GM10847 (cell line): ENCODE results near the gene SLC6A6.
A peak's percentile ranks its signal among the peaks of the same experiment; 100 is the strongest.

Experiments used
- POLR2A ChIP-seq: IDR thresholded peaks from 2 replicates; pipeline ENCODE4 v1.6.1; 2011; ENCODE audit not compliant: insufficient read length; ENCODE audit errors: extremely low read depth

SLC6A6 gene

DNA sequence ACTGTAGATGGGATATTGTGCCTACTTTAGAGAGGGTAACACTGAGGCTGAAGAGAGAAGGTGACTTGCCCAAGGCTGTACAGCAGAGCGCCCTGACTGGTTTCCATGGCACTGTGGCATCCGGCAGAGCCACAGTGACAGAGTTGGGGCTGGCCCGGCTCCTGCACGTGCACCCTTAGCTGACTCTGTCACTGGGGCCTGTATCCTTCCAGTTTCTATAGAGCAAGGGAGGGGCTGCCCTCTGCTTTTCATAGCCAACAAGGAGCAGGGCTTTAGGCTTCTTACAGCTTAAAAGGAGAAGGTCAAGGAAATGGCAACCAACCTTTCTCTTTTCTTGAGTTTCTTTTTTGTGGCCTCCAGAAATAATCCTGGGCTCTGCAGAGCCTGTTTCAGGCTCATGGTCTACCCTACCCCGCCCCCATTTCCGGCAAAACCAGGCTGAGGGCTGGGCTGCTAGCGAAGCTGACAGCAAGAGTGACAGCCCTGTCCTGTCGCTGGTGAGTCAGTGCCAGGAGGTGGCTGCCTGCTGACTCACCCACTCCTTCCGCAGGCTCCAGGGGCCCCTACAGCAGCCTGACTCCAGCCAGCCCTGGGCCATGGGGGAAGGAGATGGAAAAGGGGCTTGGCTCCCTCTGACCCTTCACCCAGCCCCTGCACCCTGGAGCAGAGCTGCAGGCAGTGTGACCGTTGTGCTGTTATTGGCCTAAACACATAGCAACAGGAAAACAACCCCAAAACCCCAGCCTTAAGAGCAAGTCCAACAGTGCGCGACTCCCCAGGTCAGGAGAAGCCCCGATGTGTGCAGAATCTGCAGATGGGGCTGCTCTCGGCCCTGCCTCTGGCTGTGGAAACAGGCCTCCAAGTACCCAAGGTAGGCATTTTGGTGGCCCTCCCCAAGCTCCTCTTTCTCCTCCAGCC lies 29.8 kb downstream of the SLC6A6 start:
- peak; percentile 63 for TF ChIP-seq POLR2A

- TF ChIP-seq POLR2A, result no peak
These were observed 30.7 kb downstream of the SLC6A6 start for GRCh38 chr3:14433106-14433505.

- TF ChIP-seq POLR2A, result no peak
These were observed 31.7 kb downstream of the SLC6A6 start for GRCh38 chr3:14434126-14434497.

DNA sequence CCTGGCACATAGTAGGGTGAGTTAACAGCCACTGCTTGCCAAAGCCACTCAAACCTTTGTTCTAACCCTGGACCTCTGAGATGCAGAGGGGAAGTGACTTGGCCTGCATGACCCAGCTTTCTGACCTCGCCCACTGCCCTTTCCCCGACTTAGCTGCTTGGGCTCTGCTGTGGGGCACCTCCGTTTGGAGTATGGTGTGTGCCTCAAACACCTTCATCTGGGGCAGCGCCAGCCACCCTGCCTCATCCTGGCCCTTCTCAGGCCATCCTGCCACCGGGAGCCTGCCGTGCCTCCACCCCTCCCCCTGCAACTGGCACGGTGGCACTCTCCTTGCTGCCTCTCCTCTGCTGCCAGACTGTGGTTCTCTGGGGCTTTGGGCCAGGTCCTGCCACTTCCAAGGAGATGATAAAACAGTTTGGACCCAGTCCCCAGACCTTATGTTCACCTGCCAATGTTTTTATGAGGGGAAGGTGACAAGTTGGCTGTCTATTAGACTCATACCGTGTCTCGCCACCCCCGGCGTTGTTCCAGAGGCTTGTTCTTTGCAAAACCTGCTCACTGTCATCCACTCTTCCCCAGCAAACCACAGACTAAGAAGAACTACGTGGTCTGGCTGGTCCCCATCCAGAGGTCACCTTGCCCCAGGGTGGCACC lies 32.2 kb downstream of the SLC6A6 start:
- TF ChIP-seq POLR2A, result no peak

- TF ChIP-seq POLR2A, result no peak
These were observed 33.0 kb downstream of the SLC6A6 start for GRCh38 chr3:14435175-14436014.

GRCh38 chr3:14436954-14437281 lies 34.5 kb downstream of the SLC6A6 start:
- TF ChIP-seq POLR2A, result no peak

GRCh38 chr3:14438262-14438661 lies 35.9 kb downstream of the SLC6A6 start:
- TF ChIP-seq POLR2A, result no peak

DNA sequence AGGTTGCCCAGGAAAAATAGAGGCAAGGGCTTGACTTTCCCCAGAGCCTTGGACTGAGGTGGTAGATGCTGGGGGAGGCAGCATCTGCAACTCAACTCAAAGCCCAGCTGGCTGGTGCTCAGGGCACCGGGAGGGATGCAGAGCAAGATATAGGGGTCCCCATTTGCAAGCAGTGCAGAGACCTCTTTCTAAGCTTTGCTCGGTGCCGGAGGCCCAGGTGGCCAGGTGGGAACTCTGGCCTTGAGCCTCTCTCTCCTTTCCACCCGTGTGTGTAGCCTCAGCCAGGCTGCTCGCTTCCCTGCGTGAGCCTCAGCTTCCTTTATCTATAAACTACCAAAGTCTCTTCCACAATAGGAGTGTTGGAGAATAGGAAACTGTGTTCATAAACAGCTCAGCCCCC lies 36.5 kb downstream of the SLC6A6 start:
- no peak for TF ChIP-seq POLR2A

GRCh38 chr3:14439501-14440167 lies 37.2 kb downstream of the SLC6A6 start:
- TF ChIP-seq POLR2A, result no peak

- TF ChIP-seq POLR2A, result no peak
These were observed 37.7 kb downstream of the SLC6A6 start for GRCh38 chr3:14440168-14440518.

DNA sequence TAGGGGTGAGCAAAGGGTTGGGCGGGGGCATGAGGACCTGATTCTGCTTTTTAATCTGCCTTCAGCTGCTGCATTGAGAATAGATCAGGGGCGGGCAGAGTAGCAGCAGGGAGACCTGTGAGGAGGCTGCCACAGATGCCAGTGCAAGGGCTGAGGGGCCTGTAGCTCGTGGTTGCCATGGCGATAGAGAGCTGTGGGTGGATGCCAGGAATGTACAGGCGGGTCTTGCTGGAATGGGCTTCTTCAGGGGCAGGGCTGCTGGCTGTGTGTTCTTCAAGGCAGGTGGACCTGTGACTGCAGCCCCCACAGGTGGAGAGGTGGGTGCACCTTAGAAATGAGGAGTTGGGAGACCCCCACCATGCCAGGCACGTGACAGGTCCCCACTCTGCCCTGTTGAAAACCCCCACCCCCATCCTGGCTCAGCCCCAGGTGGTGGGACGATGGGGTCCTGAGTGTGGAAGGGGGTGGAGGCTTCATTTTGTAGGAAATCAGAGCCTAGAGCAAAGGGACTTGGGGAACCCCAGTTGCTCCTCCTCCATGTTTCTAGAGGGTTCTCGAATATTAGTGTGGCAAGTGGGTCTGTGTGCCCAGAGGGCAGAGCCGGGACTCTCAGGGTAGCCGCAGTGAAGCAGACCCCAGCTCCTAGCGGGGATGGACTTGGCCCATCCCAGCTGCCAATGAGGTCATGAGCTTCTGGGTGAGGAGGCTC lies 38.3 kb downstream of the SLC6A6 start:
- no peak for TF ChIP-seq POLR2A

DNA sequence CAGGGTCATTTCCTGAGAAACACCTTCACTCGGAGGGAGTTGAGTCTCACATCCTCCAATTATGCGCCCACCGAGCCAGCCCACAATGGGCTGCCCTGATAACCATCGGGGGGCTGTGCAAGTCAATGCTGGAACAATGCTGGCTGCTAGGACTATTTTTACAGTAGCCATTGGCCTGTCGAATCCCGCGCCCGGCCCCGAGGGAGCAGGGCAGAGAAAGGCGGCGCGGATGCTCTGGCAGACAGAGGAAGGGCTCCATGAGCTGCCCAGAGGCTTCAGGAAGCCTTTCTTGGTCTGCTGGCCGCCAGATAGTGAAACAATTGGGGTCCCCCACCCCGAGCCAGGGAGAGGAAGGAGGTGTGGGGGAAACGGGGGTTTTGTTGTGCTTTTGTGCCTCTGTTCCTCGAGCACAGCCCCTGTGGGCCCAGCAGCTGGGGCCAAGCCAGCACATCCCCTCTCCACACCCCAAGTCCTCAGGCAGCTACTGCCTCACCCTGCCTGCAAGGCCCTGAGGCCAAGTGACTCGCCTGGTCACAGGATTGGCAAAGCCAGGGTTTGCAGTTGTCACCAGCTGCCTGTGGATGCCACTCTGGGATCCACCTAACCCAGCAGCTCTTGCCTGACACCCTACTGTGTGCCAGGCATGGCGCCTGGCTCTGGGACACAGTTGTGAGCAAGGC lies 39.0 kb downstream of the SLC6A6 start:
- no peak for TF ChIP-seq POLR2A

GRCh38 chr3:14441920-14442300 lies 39.5 kb downstream of the SLC6A6 start:
- no peak for TF ChIP-seq POLR2A

DNA sequence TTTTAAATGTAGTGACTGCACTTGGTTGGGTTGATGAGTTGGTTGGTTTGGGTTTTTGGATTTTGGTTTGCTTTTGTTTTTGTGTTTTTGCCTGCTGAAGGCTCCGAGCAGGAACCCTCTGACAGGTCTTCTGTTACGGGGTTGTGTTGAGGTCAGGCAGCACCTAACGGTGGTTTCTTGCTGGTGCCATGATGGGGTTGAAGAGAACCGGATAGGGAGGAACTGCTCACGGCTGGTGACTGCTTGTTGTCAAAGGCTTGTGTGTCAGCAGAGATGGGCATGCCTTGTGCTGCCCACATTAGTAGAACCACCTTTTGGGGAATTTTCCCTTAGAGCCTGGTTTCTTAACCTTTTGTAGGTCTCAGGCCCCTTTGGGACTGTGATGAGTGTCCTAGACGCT lies 42.0 kb downstream of the SLC6A6 start:
- TF ChIP-seq POLR2A, result no peak

DNA sequence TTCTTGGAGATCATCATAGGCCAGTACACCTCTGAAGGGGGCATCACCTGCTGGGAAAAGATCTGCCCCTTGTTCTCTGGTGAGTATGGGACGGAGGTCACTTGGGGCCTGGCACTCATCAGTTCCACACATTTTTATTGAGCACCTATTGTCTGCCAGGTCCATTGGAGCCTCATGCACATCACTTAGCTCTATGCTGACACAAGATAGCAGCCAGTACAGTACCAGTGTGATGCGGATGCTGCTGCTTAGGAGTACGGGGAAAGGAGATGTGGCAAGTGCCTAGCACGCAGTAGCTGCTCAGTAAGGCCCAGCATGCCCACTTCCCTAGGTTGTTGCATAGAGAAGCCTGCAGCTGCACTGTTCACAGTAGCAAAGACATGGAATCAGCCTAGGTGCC lies 43.4 kb downstream of the SLC6A6 start:
- no peak for TF ChIP-seq POLR2A
